Tibial nerve (tissue), 4 donors: ENCODE data around the gene ZNF646. TPM values are rescaled to one million over a fixed set of nuclear protein-coding genes. Genes with fewer than 3 reads are reported as not detected.

Source experiments
- DNase-seq, 2 donors: peaks; one replicate each; pipeline ENCODE4 v3.0.0-alpha.2; 2019; ENCODE audit warnings: low spot score in 2 of 2
- H3K27ac ChIP-seq, 4 donors: fragments of 200-600 bp; sonication (generic) in 3 of 4; one replicate each; pipeline ENCODE4 v1.5.1; 2017 to 2019; ENCODE audit warnings: mild to moderate bottlenecking in 1 of 4
- H3K27me3 ChIP-seq, 2 donors: fragments of 200-600 bp; sonication (generic) in 1 of 2; one replicate each; pipeline versions ENCODE4 v1.5.1 to v1.6.0; 2017 to 2019
- H3K36me3 ChIP-seq, 3 donors: fragments of 200-600 bp; sonication (generic); one replicate each; pipeline ENCODE4 v1.5.1; 2018 to 2019
- H3K4me1 ChIP-seq, 4 donors: fragments of 200-600 bp; sonication (generic) in 3 of 4; one replicate each; pipeline ENCODE4 v1.5.1; 2017 to 2019
- H3K4me3 ChIP-seq, 4 donors: fragments of 200-600 bp; sonication (generic) in 3 of 4; one replicate each; pipeline ENCODE4 v1.5.1; 2017 to 2019; ENCODE audit warnings: mild to moderate bottlenecking in 1 of 4, moderate library complexity in 1 of 4
- H3K9me3 ChIP-seq, 4 donors: fragments of 200-600 bp; sonication (generic) in 3 of 4; one replicate each; pipeline ENCODE4 v1.5.1; 2017 to 2019
- EP300 ChIP-seq, 2 donors: sonication (generic); formaldehyde crosslinking; IDR thresholded peaks; one replicate each; pipeline ENCODE4 v1.6.1; 2017; ENCODE audit warnings: antibody characterized with exemption in 2 of 2, mild to moderate bottlenecking in 1 of 2
- POLR2A ChIP-seq, 2 donors: fragments of 450-650 bp; IDR thresholded peaks; one replicate each; pipeline ENCODE4 v1.6.1; 2017; ENCODE audit warnings: antibody characterized with exemption in 2 of 2, mild to moderate bottlenecking in 2 of 2, moderate library complexity in 2 of 2
- WGBS, 2 donors: methylation state at CpG; one replicate each; pipeline ENCODE4 v1.1.5; 2018; 5-methylcytosine and 5-hydroxymethylcytosine counted together
- total RNA-seq, 4 donors: library from RNA; depleted of rRNA; stranded (reverse); fragments of >200 nt; gene quantifications; one replicate each; pipeline ENCODE4 v1.1.0, GENCODE V29; 2016
- TF ChIP-seq, protein P1 (sequence below), 5 experiments: fragments of 200-600 bp in 3 of 5; fragments of 450-650 bp in 2 of 5; sonication (generic) in 3 of 5; IDR thresholded peaks; one replicate each; pipeline ENCODE4 v1.5.1; 2016 to 2019; ENCODE audit warnings: antibody characterized with exemption in 5 of 5, mild to moderate bottlenecking in 3 of 5, moderate library complexity in 2 of 5

ZNF646 gene
- total RNA-seq: 10 to 100 TPM; 13.4 to 22.5 (median 20.0) TPM

GRCh38 chr16:31073970-31074813, at the start of gene ZNF646, which contains the start of gene ZNF668:
TSS of gene ZNF646 (plus strand) at chr16:31074422. CDS start at chr16:31076325, 1,903 bp downstream.
TSS of gene ZNF668 (minus strand) at chr16:31074240. CDS start at chr16:31064459, 9,781 bp downstream.
- H3K36me3 ChIP-seq: peaks cover 0 to 33% (median 15%) of the 10 kb centered on the region in 3 donors
- peaks cover 0 to 38% (median 19%) of the 10 kb centered on the region in 4 donors for H3K4me1 ChIP-seq
- DNase-seq: peak; percentile 96
- 1% methylated on average over 45 to 48 of the region's 48 CpGs for WGBS, 2 donors
- TF ChIP-seq, protein P1, sequence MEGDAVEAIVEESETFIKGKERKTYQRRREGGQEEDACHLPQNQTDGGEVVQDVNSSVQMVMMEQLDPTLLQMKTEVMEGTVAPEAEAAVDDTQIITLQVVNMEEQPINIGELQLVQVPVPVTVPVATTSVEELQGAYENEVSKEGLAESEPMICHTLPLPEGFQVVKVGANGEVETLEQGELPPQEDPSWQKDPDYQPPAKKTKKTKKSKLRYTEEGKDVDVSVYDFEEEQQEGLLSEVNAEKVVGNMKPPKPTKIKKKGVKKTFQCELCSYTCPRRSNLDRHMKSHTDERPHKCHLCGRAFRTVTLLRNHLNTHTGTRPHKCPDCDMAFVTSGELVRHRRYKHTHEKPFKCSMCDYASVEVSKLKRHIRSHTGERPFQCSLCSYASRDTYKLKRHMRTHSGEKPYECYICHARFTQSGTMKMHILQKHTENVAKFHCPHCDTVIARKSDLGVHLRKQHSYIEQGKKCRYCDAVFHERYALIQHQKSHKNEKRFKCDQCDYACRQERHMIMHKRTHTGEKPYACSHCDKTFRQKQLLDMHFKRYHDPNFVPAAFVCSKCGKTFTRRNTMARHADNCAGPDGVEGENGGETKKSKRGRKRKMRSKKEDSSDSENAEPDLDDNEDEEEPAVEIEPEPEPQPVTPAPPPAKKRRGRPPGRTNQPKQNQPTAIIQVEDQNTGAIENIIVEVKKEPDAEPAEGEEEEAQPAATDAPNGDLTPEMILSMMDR (IDR thresholded peaks at IDR 0.05): peak in 1 of 5 experiments; percentile 26
- TF ChIP-seq POLR2A (IDR thresholded peaks at IDR 0.05) (peak; percentile 60 to 63), EP300 (IDR thresholded peaks at IDR 0.05) (peak; percentile 86 to 90)
- H3K27me3 ChIP-seq: no peaks in the 10 kb centered on the region
- H3K4me3 ChIP-seq: peak within 1 kb of the TSS; percentile 88 to 100 (median 97)
- no peaks in the 10 kb centered on the region for H3K9me3 ChIP-seq
- peak within 1 kb of the TSS; percentile 89 to 97 (median 96) for H3K27ac ChIP-seq

DNA sequence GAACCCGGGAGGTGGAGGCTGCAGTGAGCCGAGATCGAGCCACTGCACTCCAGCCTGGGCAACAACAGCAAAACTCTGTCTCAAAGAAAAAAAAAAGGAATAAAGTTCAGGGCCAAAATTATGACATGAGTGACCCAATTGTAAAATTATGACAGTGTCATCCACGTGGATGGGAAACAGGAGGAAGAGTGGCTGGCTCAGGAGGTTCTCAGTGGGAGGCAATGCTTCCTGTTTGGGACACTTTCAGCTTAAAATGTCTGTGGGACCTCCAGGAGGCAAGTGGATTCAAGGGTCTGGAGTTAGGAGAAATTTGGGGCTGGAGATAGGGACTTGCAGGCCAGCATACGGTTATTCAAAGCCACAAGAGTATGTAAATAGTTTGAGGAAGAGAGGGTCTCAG, 48.9 kb upstream of the ZNF646 start:
- H3K4me3 ChIP-seq: no peak overlapping the region
- DNase-seq: no peak
- no peaks in the 10 kb centered on the region for H3K4me1 ChIP-seq
- WGBS, 2 donors: 77 to 81% methylated on average over 5 of the region's 5 CpGs
- TF ChIP-seq POLR2A (IDR thresholded peaks at IDR 0.05): no peak
- no peak for TF ChIP-seq EP300 (IDR thresholded peaks at IDR 0.05)
- TF ChIP-seq, protein P1 (IDR thresholded peaks at IDR 0.05): no peak
- no peaks in the 10 kb centered on the region for H3K36me3 ChIP-seq
- no peaks in the 10 kb centered on the region for H3K9me3 ChIP-seq
- no peaks in the 10 kb centered on the region for H3K27me3 ChIP-seq
- H3K27ac ChIP-seq: no peak overlapping the region

- no peak for DNase-seq
- 69 to 72% methylated on average over 5 of the region's 5 CpGs for WGBS, 2 donors
- H3K27ac ChIP-seq: no peak overlapping the region
These were observed 45.0 kb upstream of the ZNF646 start for GRCh38 chr16:31029272-31029671.

GRCh38 chr16:31031276-31031675, 42.9 kb upstream of the ZNF646 start:
- WGBS, 2 donors: 73 to 79% methylated on average over 4 of the region's 4 CpGs
- Histone ChIP-seq H3K27me3 (no peaks in the 10 kb centered on the region), H3K36me3 (peaks cover 0 to 3% (median 0%) of the 10 kb centered on the region in 3 donors), H3K4me3 (no peak overlapping the region), H3K27ac (peak overlapping the region in 2 of 4 donors; percentile 99 to 100), H3K9me3 (no peaks in the 10 kb centered on the region), H3K4me1 (peaks cover 0 to 35% (median 6%) of the 10 kb centered on the region in 4 donors)
- TF ChIP-seq POLR2A (IDR thresholded peaks at IDR 0.05): no peak
- TF ChIP-seq, protein P1 (IDR thresholded peaks at IDR 0.05): no peak
- DNase-seq: no peak

More at GRCh38 chr16:31029272-31029671, 45.0 kb upstream of the ZNF646 start:
- Histone ChIP-seq H3K4me3 (no peak overlapping the region), H3K36me3 (no peaks in the 10 kb centered on the region), H3K4me1 (peaks cover 0 to 15% (median 1%) of the 10 kb centered on the region in 4 donors), H3K27me3 (no peaks in the 10 kb centered on the region), H3K9me3 (no peaks in the 10 kb centered on the region)
- TF ChIP-seq EP300 (IDR thresholded peaks at IDR 0.05): no peak
- no peak for TF ChIP-seq POLR2A (IDR thresholded peaks at IDR 0.05)
- TF ChIP-seq, protein P1 (IDR thresholded peaks at IDR 0.05): no peak
